GM12801 (cell line): Measurements from ENCODE around the gene DUSP2.

Experiments
- CTCF ChIP-seq: IDR thresholded peaks from one replicate; pipeline ENCODE4 v1.5.1; 2011; ENCODE audit warnings: control low read depth; ENCODE audit not compliant: insufficient read length; ENCODE audit errors: extremely low read depth

Gene DUSP2

GRCh38 chr2:96120991-96121390 lies 24.2 kb downstream of the DUSP2 start:
- TF ChIP-seq CTCF = no peak

GRCh38 chr2:96120091-96120720 lies 25.0 kb downstream of the DUSP2 start:
- TF ChIP-seq CTCF = no peak

- no peak for TF ChIP-seq CTCF
Measured at GRCh38 chr2:96119389-96119751, 25.9 kb downstream of the DUSP2 start.

- TF ChIP-seq CTCF = no peak
Measured at GRCh38 chr2:96118698-96119388, 26.4 kb downstream of the DUSP2 start.

- no peak for TF ChIP-seq CTCF
Measured at GRCh38 chr2:96117701-96118588, 27.3 kb downstream of the DUSP2 start.

GRCh38 chr2:96116879-96117533 lies 28.2 kb downstream of the DUSP2 start:
- TF ChIP-seq CTCF = no peak

GRCh38 chr2:96116424-96116878 lies 28.8 kb downstream of the DUSP2 start, which contains the start of gene ADRA2B:
ADRA2B (minus strand) TSS chr2:96116571; CDS start chr2:96116149, 422 bp downstream.
- TF ChIP-seq CTCF = no peak
